SH-SY5Y (cell line): ENCODE results near the gene OR8A1.

Experiments used
- GATA2 ChIP-seq: IDR thresholded peaks from 2 replicates; pipeline ENCODE4 v1.6.1; 2011; ENCODE audit warnings: mild to moderate bottlenecking, low read depth, low read length
- GATA3 ChIP-seq: IDR thresholded peaks from 2 replicates; pipeline ENCODE4 v1.6.1; 2011; ENCODE audit warnings: low read depth, mild to moderate bottlenecking, low read length, moderate library complexity

- TF ChIP-seq GATA2 (no peak), GATA3 (no peak)
Observed at GRCh38 chr11:124556828-124557227, 13.0 kb upstream of the OR8A1 start.
